IgD-negative memory B cell (primary cell): Measurements from ENCODE around the gene HLA-DOA. TPM values are rescaled to one million over a fixed set of nuclear protein-coding genes. Genes with fewer than 3 reads are reported as not detected.

Experiments
- H3K27ac Mint-ChIP-seq, 3 donors: one replicate each; pipeline ENCODE4 v1.8.0; 2020 to 2022; ENCODE audit warnings: mild to moderate bottlenecking in 3 of 3, mixed read lengths in 3 of 3, moderate library complexity in 1 of 3
- H3K27me3 Mint-ChIP-seq: one replicate; pipeline ENCODE4 v1.8.0; 2021; ENCODE audit warnings: mixed read lengths
- H3K36me3 Mint-ChIP-seq: one replicate; pipeline ENCODE4 v1.8.0; 2020; ENCODE audit warnings: mild to moderate bottlenecking, mixed read lengths
- H3K4me1 Mint-ChIP-seq, 3 donors: one replicate each; pipeline ENCODE4 v1.8.0; 2020 to 2022; ENCODE audit warnings: mixed read lengths in 3 of 3, mild to moderate bottlenecking in 1 of 3
- H3K4me3 Mint-ChIP-seq, 4 donors: one replicate each; pipeline ENCODE4 v1.8.0; 2020 to 2022; ENCODE audit warnings: mild to moderate bottlenecking in 4 of 4, mixed read lengths in 4 of 4, moderate library complexity in 3 of 4
- H3K9me3 Mint-ChIP-seq, 3 donors: one replicate each; pipeline ENCODE4 v1.8.0; 2020 to 2021; ENCODE audit warnings: mixed read lengths in 3 of 3, mild to moderate bottlenecking in 1 of 3
- polyA plus RNA-seq: library from polyadenylated mRNA; unstranded; fragments of 300-500 nt; fragmentation: Illumina TruSeq; gene quantifications from one replicate; pipeline ENCODE4 v1.2.3, GENCODE V29; 2021

The HLA-DOA gene
- polyA plus RNA-seq, 1 donor from 2014 or later, result 363 TPM

GRCh38 chr6:32977272-32977952, 32.0 kb downstream of the HLA-DOA start:
- peaks cover 21 to 37% (median 34%) of the 10 kb centered on the region in 3 donors for H3K4me1 Mint-ChIP-seq
- H3K9me3 Mint-ChIP-seq, result peaks cover 0 to 2% (median 0%) of the 10 kb centered on the region in 3 donors
- H3K27ac Mint-ChIP-seq, result peak overlapping the region; percentile 10 to 100 (median 88)
- no peaks in the 10 kb centered on the region for H3K27me3 Mint-ChIP-seq
- H3K36me3 Mint-ChIP-seq, result peaks cover 12% of the 10 kb centered on the region
- peak overlapping the region in 2 of 4 donors; percentile 34 to 51 for H3K4me3 Mint-ChIP-seq

GRCh38 chr6:32976334-32977069, 32.9 kb downstream of the HLA-DOA start:
- Mint-ChIP-seq H3K9me3 (peaks cover 0 to 2% (median 0%) of the 10 kb centered on the region in 3 donors), H3K27ac (peak overlapping the region; percentile 59 to 100 (median 88)), H3K4me3 (peak overlapping the region in 3 of 4 donors; percentile 20 to 100 (median 62)), H3K4me1 (peaks cover 16 to 36% (median 31%) of the 10 kb centered on the region in 3 donors), H3K27me3 (no peaks in the 10 kb centered on the region), H3K36me3 (peaks cover 12% of the 10 kb centered on the region)

GRCh38 chr6:32975886-32976285, 33.5 kb downstream of the HLA-DOA start:
- Mint-ChIP-seq H3K27me3 (no peaks in the 10 kb centered on the region), H3K36me3 (peaks cover 14% of the 10 kb centered on the region), H3K27ac (peak overlapping the region; percentile 39 to 100 (median 88)), H3K4me1 (peaks cover 16 to 37% (median 29%) of the 10 kb centered on the region in 3 donors), H3K4me3 (peak overlapping the region in 3 of 4 donors; percentile 20 to 100 (median 99)), H3K9me3 (peaks cover 0 to 2% (median 0%) of the 10 kb centered on the region in 3 donors)

GRCh38 chr6:32974541-32975308, 34.7 kb downstream of the HLA-DOA start:
- no peaks in the 10 kb centered on the region for H3K27me3 Mint-ChIP-seq
- H3K4me3 Mint-ChIP-seq, result peak overlapping the region; percentile 98 to 100 (median 99)
- H3K36me3 Mint-ChIP-seq, result peaks cover 14% of the 10 kb centered on the region
- peaks cover 0 to 2% (median 0%) of the 10 kb centered on the region in 3 donors for H3K9me3 Mint-ChIP-seq
- peak overlapping the region; percentile 100 for H3K27ac Mint-ChIP-seq
- peaks cover 16 to 37% (median 29%) of the 10 kb centered on the region in 3 donors for H3K4me1 Mint-ChIP-seq

DNA sequence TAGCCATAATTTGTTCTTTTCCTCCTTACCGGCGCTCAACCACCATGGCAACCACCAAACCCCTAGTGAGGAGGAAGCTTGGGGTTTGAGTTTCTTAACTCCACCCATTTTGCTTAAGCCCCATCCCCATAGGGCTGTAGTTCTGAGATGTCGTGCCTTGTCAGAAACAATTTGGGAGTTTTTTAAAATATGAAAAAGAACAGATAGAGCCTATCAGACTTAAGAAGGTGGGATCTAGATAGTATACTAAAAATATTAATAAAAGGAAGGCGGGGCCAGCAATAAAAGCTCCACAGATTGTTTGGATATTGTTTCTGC, 35.4 kb downstream of the HLA-DOA start:
- peaks cover 0 to 2% (median 0%) of the 10 kb centered on the region in 3 donors for H3K9me3 Mint-ChIP-seq
- peak overlapping the region; percentile 98 to 100 (median 99) for H3K4me3 Mint-ChIP-seq
- peaks cover 14% of the 10 kb centered on the region for H3K36me3 Mint-ChIP-seq
- peak overlapping the region; percentile 100 for H3K27ac Mint-ChIP-seq
- H3K4me1 Mint-ChIP-seq, result peaks cover 16 to 37% (median 29%) of the 10 kb centered on the region in 3 donors
- H3K27me3 Mint-ChIP-seq, result no peaks in the 10 kb centered on the region

GRCh38 chr6:32973144-32974015, 36.0 kb downstream of the HLA-DOA start:
- H3K27ac Mint-ChIP-seq, result peak overlapping the region; percentile 100
- peak overlapping the region; percentile 98 to 100 (median 99) for H3K4me3 Mint-ChIP-seq
- H3K27me3 Mint-ChIP-seq, result no peaks in the 10 kb centered on the region
- H3K36me3 Mint-ChIP-seq, result peaks cover 14% of the 10 kb centered on the region
- peaks cover 16 to 33% (median 28%) of the 10 kb centered on the region in 3 donors for H3K4me1 Mint-ChIP-seq
- H3K9me3 Mint-ChIP-seq, result peaks cover 0 to 2% (median 0%) of the 10 kb centered on the region in 3 donors

DNA sequence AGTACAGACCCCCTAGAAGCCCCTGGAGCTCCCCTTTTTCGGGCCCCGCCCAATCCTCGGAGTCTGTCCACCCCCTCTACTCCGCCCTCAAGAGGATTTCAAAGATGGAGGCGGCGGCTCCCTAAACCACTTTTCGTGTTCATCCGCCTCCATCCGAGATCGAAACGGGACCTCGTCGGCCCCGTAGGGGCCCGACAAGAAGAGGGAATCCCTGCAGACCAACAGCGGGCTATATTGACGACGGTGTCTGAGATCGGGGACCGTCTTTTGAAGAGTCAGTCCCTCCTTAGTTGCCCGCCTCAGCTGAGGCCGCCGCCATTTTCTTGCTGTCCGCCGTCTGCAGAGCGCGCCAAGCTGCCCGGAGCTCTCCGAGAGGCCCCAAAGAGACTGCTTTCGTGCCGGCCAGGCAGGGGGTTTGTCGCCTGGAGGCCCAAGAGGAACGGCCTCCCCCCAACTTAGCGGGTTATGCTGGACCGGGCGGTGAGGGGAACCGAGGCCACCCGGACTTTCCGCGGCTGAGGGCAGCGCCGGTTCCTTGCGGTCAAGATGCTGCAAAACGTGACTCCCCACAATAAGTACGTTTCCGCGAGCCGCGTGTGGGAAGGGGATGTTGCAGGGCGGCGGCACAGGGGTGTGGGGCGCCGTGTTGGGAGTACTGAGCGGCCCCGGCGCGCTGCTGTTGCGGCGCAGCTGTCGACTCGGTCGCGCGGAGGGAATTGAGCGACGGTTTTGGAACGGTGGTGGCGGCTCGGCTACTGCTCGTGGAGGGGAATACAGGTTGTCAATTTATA, 36.8 kb downstream of the HLA-DOA start:
- Mint-ChIP-seq H3K4me3 (peak overlapping the region; percentile 98 to 100 (median 99)), H3K36me3 (peaks cover 14% of the 10 kb centered on the region), H3K9me3 (peaks cover 0 to 2% (median 0%) of the 10 kb centered on the region in 3 donors), H3K4me1 (peaks cover 14 to 33% (median 22%) of the 10 kb centered on the region in 3 donors), H3K27ac (peak overlapping the region; percentile 100), H3K27me3 (no peaks in the 10 kb centered on the region)

DNA sequence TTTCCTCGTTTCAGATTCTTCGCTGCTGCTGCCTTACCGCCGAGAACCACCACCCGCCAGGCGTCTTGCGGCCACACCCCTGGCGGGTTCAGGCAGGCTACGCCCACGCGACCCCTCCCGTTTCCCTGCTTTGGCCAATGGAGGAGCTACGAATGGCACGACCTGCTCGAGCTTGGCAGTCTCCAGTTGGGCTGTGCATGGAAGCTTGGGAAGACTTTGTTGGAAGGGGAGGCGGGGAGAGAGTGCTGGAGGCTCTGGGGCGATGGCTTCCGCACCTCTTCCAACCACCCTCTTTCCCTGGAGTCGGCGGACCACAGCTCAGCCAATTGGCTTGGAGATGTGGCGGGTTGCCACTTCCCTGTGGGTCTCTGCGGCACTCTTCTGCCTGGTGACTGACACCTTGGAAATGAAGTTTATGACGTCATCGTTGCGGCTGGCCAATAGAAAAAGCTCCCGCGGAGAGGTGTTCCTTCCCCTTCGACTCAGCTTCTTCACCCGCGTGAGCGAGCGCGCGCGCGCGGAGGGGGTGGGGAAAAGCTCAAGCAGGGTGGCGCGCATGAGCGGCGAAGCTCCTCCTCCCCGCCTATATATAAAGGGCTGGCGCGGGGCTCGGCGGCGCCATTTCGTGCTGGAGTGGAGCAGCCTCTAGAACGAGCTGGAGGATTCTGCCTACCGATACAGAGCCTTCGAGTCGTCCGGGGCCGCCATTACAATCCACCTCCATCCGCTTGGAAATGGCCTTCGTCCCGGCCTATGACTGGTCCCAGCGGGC, 37.6 kb downstream of the HLA-DOA start:
- Mint-ChIP-seq H3K27ac (peak overlapping the region; percentile 100), H3K4me1 (peaks cover 20 to 37% (median 25%) of the 10 kb centered on the region in 3 donors), H3K4me3 (peak overlapping the region; percentile 98 to 100 (median 99)), H3K27me3 (no peaks in the 10 kb centered on the region), H3K9me3 (peaks cover 0 to 2% (median 0%) of the 10 kb centered on the region in 3 donors), H3K36me3 (peaks cover 14% of the 10 kb centered on the region)

GRCh38 chr6:32971242-32971580, 38.2 kb downstream of the HLA-DOA start:
- Mint-ChIP-seq H3K36me3 (peaks cover 14% of the 10 kb centered on the region), H3K27ac (peak overlapping the region; percentile 100), H3K4me1 (peaks cover 22 to 40% (median 24%) of the 10 kb centered on the region in 3 donors), H3K9me3 (peaks cover 0 to 2% (median 0%) of the 10 kb centered on the region in 3 donors), H3K27me3 (no peaks in the 10 kb centered on the region), H3K4me3 (peak overlapping the region; percentile 98 to 100 (median 99))

GRCh38 chr6:32970413-32971241, 38.8 kb downstream of the HLA-DOA start:
- Mint-ChIP-seq H3K4me1 (peaks cover 19 to 41% (median 23%) of the 10 kb centered on the region in 3 donors), H3K27ac (peak overlapping the region; percentile 100), H3K4me3 (peak overlapping the region; percentile 98 to 100 (median 99)), H3K36me3 (peaks cover 14% of the 10 kb centered on the region), H3K9me3 (peaks cover 0 to 2% (median 0%) of the 10 kb centered on the region in 3 donors), H3K27me3 (no peaks in the 10 kb centered on the region)

DNA sequence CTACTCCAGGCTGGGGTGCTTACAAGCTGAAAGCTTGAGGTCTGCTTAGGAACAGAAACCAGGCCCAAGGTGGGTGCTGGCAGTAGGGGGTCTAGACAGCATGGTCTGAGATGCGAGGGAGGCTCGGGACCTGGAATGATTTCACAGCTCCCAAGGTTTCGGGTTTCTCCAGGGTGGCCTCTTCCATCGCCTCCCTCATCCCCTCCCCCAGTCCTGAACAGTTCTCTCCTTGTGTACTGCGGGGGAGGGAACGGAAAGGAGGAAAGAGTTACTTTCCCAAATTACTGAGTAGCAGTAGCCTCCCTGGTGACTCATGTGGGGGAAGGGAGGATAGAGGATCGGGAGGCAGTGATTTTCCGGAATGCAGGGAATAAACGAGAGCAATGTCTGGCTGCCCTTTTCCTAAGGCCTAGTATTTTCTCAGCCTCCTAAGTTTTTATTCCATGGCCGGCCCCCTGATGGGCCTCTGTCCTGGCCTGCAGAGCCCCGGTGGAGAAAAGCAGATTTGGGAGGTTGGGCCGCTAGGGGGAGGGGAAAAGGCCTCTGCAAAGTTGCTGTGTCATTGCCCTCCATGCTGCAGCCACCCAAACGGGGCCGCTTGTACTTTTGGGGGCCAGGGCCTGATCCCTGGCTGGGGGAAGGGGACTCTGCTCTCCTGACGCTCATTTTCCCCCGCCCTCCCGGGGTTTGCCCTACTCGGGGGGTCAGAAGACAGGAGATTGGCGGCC, 39.5 kb downstream of the HLA-DOA start:
- H3K4me3 Mint-ChIP-seq, result peak overlapping the region; percentile 96 to 100 (median 99)
- H3K4me1 Mint-ChIP-seq, result peaks cover 23 to 43% (median 23%) of the 10 kb centered on the region in 3 donors
- peak overlapping the region; percentile 98 to 100 (median 100) for H3K27ac Mint-ChIP-seq
- peaks cover 15% of the 10 kb centered on the region for H3K36me3 Mint-ChIP-seq
- H3K27me3 Mint-ChIP-seq, result no peaks in the 10 kb centered on the region
- peaks cover 0 to 2% (median 0%) of the 10 kb centered on the region in 3 donors for H3K9me3 Mint-ChIP-seq
